ENCODE measurements around the gene PPP1R7.

Gene PPP1R7

DNA sequence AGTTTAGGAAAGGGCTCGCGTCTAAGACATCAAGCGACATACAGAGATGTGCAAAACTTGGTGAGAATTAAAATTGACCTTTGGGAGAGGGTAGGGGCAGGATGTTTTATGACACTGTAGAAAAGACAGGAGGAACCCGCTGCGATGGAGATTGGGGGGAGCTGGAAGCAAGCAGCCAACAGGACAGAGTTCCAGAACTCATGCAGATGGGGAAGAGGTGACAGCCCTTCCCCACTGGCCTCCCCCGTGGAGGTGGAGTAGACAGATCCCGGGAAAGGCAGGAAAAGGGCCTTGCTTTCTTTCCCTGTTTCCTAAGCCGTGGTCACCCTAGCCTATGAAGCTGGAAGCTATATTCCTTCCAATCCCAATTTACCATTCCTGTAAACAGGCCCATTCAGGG, 77.3 kb downstream of the PPP1R7 start:
- H3K4me3 ChIP-seq (replicated peaks in 1 of 2; ENCODE audit: low read depth in 2 of 2, low read length in 2 of 2): no peak overlapping the region
- TF ChIP-seq, protein P1, sequence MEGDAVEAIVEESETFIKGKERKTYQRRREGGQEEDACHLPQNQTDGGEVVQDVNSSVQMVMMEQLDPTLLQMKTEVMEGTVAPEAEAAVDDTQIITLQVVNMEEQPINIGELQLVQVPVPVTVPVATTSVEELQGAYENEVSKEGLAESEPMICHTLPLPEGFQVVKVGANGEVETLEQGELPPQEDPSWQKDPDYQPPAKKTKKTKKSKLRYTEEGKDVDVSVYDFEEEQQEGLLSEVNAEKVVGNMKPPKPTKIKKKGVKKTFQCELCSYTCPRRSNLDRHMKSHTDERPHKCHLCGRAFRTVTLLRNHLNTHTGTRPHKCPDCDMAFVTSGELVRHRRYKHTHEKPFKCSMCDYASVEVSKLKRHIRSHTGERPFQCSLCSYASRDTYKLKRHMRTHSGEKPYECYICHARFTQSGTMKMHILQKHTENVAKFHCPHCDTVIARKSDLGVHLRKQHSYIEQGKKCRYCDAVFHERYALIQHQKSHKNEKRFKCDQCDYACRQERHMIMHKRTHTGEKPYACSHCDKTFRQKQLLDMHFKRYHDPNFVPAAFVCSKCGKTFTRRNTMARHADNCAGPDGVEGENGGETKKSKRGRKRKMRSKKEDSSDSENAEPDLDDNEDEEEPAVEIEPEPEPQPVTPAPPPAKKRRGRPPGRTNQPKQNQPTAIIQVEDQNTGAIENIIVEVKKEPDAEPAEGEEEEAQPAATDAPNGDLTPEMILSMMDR (IDR thresholded peaks at IDR 0.05; ENCODE audit: low read depth, low read length): no peak
- no peak for DNase-seq (ENCODE audit: low read depth in 2 of 2)

DNA sequence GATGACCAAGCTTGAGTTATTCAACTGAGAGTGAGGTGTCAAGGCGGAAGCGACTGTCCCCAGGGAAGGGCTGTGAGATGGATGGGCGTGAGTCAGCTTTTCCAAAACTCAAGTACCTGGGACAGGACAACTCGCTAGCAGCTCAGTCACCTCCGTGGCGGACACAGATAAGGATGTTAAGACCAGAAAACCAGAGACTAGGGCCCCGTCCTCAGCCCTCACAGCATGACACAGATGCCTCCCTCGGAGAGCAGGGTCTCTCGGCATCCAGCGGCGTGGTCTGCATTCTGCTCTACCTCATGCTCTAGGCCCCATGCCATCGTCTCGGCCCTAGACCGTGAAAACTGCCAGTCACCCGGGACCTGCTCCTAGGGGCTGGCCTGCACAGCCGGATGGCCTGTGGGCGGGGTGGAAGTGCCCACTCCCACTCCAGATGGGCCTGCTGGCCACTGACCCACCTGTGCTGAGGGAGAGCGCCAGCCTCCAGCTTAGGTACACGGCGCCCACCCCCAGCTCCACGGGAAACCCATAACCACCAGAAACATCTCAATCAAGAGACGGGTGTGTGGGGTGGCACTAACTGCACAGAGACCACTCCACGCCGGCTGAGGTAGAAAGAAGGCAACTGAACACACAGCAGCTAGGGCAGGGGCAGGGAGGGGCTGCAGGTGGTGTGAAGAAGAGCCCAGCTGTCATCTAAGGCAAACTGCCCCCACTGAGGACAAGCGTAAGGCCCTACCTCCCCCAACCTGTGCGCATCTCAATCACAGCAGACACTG, 78.0 kb downstream of the PPP1R7 start:
- TF ChIP-seq, protein P1 (IDR thresholded peaks at IDR 0.05; ENCODE audit: low read depth, low read length): no peak
- peak in 1 of 2 donors; percentile 57 for DNase-seq (ENCODE audit: low read depth in 2 of 2)
- no peak overlapping the region for H3K4me3 ChIP-seq (replicated peaks in 1 of 2; ENCODE audit: low read depth in 2 of 2, low read length in 2 of 2)

DNA sequence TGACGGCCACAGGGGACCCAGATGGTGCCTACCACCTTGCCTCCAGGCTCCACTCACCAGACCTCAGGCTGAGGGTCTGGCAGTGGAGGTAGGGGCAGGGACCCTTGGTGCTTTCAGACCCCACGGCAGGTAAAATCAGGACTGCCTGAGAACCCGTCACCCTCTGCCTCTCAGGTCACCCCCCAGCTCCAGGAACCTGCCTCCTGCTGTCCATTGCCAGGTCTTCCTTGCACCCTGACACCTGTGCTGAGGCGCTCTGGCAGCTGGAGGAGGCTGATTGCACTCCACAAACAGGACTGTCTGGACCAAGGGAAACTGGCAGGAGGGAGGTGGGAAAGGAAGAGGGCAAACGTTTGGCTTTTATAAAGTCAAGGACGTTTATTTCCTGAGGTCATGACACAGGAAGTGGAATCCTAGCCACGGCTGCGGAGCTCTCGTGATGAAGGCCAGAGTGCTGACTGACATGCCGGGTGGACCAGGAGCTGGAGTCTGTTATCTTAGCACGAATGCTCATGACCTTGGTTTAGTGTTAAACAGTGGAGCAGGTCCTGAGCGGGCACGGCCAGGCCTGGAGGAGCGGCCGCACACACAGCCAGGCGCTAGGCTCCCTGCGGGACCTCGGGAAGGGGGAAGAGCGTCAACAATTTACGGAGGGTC, 78.7 kb downstream of the PPP1R7 start:
- no peak for DNase-seq (ENCODE audit: low read depth in 2 of 2)
- H3K4me3 ChIP-seq (replicated peaks in 1 of 2; ENCODE audit: low read depth in 2 of 2, low read length in 2 of 2): no peak overlapping the region
- TF ChIP-seq, protein P1 (IDR thresholded peaks at IDR 0.05; ENCODE audit: low read depth, low read length): no peak

DNA sequence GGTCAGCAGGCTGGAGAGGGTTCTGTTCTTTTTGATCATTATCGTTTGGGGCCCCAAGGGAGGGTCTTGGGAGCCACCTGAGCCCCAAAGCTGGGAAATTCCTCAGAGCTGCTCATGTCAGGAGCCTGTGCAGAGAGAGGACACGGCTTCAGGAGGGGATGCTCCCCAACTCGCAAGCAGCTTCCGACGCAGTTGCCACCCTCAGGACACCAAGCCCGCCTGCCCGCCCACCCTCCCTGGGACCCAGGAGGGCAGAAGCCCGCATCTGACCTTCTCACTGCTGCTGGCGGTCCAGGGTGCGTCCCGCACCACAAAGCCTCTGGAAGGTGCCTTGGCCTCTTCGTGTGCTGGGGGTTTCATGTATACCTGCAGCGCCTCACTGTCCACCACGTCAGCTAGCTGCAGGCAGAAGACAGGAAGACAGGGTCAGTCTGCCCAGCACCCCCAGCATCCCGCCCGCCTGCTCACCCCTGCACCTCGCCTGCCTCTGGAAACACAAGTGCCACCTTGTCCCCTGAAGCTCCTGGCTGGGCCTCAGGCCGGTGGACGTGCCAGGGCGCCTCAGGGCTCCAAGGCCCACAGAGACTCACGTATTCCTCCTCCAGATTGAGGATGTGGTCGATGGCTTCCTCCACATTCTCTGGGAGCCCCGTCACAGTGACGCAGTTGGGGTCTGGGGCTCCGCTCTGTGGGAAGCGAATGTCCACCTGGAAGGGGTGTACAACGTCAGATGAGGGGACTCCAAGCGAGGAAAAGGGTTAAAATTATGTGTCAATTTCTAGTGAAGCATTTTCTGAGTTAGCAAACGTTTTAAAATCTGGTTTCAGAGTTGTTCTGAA, 79.5 kb downstream of the PPP1R7 start:
- TF ChIP-seq, protein P1 (IDR thresholded peaks at IDR 0.05; ENCODE audit: low read depth, low read length): no peak
- no peak overlapping the region for H3K4me3 ChIP-seq (replicated peaks in 1 of 2; ENCODE audit: low read depth in 2 of 2, low read length in 2 of 2)
- no peak for DNase-seq (ENCODE audit: low read depth in 2 of 2)

DNA sequence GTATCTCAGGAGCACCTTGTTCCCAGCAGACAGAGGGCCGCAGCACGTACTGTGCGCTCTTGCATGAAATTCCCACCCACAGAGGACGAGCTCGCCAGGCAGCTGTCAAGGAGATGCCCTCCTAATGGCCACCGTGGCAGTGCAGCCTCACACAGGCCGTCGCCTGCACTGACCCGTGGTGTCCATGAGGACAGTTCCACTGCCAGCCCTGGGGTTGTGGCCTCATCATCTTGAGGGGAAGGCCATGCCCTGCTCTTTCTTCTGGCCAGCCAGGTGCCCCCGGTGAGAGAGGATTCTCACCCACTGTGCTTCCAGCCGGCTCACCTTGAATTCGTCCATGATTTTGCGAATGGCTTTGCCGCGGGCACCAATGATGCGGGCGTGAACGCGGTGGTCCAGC, 80.2 kb downstream of the PPP1R7 start:
- no peak for DNase-seq (ENCODE audit: low read depth in 2 of 2)
- no peak overlapping the region for H3K4me3 ChIP-seq (replicated peaks in 1 of 2; ENCODE audit: low read depth in 2 of 2, low read length in 2 of 2)
- TF ChIP-seq, protein P1 (IDR thresholded peaks at IDR 0.05; ENCODE audit: low read depth, low read length): no peak

DNA sequence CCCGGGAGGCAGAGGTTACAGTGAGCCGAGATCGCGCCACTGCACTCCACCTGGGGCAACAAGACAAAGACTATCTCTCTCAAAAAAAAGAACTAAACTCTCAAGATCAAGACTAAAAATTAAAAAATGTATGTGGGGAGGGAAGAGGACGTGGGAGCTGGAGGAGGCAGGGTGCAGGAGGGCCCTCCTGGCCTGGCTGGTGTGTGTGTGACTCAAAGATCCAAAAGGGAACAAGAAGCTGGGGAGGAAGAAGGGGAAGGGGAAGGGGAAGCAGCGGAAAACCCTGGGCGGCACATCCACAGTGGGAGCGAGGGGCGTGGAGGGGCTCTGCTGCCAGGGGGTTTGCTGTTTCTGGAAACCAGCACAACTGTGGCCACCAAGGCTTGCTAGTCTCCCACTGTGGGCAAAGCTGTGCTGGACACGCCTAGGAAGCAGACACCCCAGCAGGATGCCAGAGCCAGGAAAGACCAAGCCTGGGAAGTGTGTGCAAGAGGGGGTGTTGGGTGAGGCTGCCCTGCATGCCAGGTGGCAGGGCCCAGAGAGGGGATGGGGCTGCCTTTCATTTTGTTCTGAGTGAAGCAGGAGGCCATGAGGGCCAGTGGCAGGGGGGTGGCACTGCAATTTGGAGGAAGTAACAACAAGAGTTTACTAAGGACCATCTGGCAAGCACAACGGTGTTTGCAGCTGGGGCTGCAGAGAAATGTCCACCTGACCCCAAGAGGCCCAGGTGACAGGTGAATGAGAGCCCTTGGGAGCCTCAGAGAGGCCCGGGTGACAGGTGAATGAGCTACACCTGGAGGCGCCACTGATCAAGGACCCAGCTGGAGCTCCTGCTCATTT, 82.7 kb downstream of the PPP1R7 start:
- no peak for DNase-seq (ENCODE audit: low read depth in 2 of 2)
- TF ChIP-seq, protein P1 (IDR thresholded peaks at IDR 0.05; ENCODE audit: low read depth, low read length): no peak
- H3K4me3 ChIP-seq (replicated peaks in 1 of 2; ENCODE audit: low read depth in 2 of 2, low read length in 2 of 2): no peak overlapping the region
